Stomach (tissue), 9 donors: ENCODE data around the gene FXYD7. TPM values are rescaled to one million over a fixed set of nuclear protein-coding genes. Genes with fewer than 3 reads are reported as not detected.

Source experiments
- DNase-seq, 2 donors: peaks; one replicate each; pipeline versions ENCODE4 v3.0.0 to v3.0.0-alpha.2; 2013 to 2019
- H3K27ac ChIP-seq, 5 donors: fragments of 200-600 bp in 4 of 5; sonication (generic) in 4 of 5; one replicate each; pipeline ENCODE4 v1.5.1; 2013 to 2019; ENCODE audit warnings: mild to moderate bottlenecking in 1 of 5, moderate library complexity in 1 of 5
- H3K27me3 ChIP-seq, 3 donors: fragments of 200-600 bp; sonication (generic); one replicate each; pipeline ENCODE4 v1.5.1; 2017 to 2019; ENCODE audit warnings: mixed run types in 1 of 3
- H3K36me3 ChIP-seq, 4 donors: fragments of 200-600 bp; sonication (generic); 1 replicate in 3 of 4; 2 replicates in 1 of 4; pipeline ENCODE4 v1.5.1; 2016 to 2019
- H3K4me1 ChIP-seq, 4 donors: fragments of 200-600 bp; sonication (generic); one replicate each; pipeline ENCODE4 v1.5.1; 2016 to 2019
- H3K4me3 ChIP-seq, 4 donors: fragments of 200-600 bp; sonication (generic) in 3 of 4; one replicate each; pipeline ENCODE4 v1.5.1; 2016 to 2019; ENCODE audit warnings: mild to moderate bottlenecking in 1 of 4
- H3K9me3 ChIP-seq, 4 donors: fragments of 200-600 bp; sonication (generic); one replicate each; pipeline ENCODE4 v1.5.1; 2016 to 2019
- EP300 ChIP-seq: sonication (generic); formaldehyde crosslinking; IDR thresholded peaks from one replicate; pipeline ENCODE4 v1.6.1; 2017; ENCODE audit warnings: antibody characterized with exemption
- POLR2A ChIP-seq, 4 donors: fragments of 450-650 bp; IDR thresholded peaks; one replicate each; pipeline ENCODE4 v1.6.1; 2016; ENCODE audit warnings: antibody characterized with exemption in 4 of 4, control low read depth in 2 of 4, mild to moderate bottlenecking in 1 of 4, moderate library complexity in 1 of 4
- POLR2AphosphoS5 ChIP-seq, 3 donors: sonication (generic); formaldehyde crosslinking; IDR thresholded peaks; one replicate each; pipeline ENCODE4 v1.6.1; 2016; ENCODE audit warnings: antibody characterized with exemption in 3 of 3
- WGBS, 5 donors: extraction: QIAGEN DNeasy Blood & Tissue Kit in 3 of 5; methylation state at CpG; one replicate each; pipeline versions ENCODE4 v1.1.5 to v1.1.7; 2013 to 2018; 5-methylcytosine and 5-hydroxymethylcytosine counted together
- intact Hi-C: fragments of 100-400 bp; cut with DNase I; formaldehyde crosslinking; loops from one replicate; pipeline ENCODE4 v1.15.1; 2023; ENCODE audit warnings: low total_unique reads
- polyA plus RNA-seq, 3 donors: library from polyadenylated mRNA; stranded (reverse); fragments of 200-250 nt; gene quantifications; one replicate each; pipeline ENCODE4 v1.2.3, GENCODE V29; 2013
- total RNA-seq, 5 donors: library from RNA; depleted of rRNA; stranded (reverse); fragments of >200 nt; gene quantifications; one replicate each; pipeline versions ENCODE4 v1.1.0 to v1.2.3, GENCODE V29; 2014 to 2016
- TF ChIP-seq, protein P1 (sequence below), 7 experiments: fragments of 450-650 bp in 4 of 7; fragments of 200-600 bp in 3 of 7; sonication (generic) in 3 of 7; IDR thresholded peaks; one replicate each; pipeline ENCODE4 v1.5.1; 2016 to 2019; ENCODE audit warnings: antibody characterized with exemption in 7 of 7, control low read depth in 2 of 7, mild to moderate bottlenecking in 1 of 7
- donor health status: healthy with polysubstance abuse.
- donor health status: Bipolar disorder and iron deficiency.
- donor health status: healthy.

FXYD7 gene
- total and polyA plus RNA-seq, 8 donors = 0.55 to 2.6 TPM; not detected in 6

DNA sequence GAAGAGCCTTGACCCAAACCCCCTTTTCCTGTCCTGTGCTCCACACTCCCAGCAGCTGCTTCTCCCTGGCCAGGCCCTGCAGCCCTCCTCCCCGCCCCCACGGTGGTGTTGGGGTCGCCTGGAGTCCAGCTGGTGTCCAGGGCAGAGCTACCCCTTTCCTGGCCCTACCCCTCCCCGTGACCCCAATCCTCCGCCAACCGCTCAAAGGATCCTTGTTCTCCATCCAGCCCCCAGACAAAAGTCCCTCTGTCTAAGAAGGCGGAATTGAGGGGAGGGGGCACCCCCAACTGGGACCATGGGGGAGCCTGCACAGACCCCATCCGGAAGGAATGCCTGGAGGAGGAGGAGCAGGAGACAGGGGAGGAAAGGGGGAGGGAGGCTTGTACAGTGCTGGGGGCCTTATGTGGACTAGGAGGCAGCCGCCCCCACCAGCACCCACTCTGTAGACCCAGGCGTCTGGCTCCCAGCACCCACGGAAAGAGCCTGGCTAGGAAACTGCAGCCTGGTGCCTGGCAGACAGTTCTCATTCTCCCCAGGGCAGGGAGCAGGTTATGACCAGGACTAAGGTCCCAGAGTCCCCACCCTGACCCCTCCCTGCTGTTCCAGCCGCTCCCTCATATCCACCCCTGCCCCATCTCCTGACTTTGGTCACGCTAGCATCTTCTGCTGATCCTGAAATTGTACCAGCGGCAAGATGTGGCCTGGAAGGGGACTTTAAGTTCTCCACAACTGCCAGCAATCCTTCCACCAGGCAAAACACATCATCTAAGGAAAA, 27.7 kb upstream of the FXYD7 start, which contains the start of gene FXYD3:
Gene FXYD3, plus strand, starts transcription at position 647 of the 775 bp plus-strand sequence. CDS start 3,554 bp downstream, outside the sequence.
- peak within 1 kb of the TSS; percentile 42 to 59 (median 50) for H3K4me3 ChIP-seq
- peak within 1 kb of the TSS; percentile 87 to 95 (median 88) for H3K27ac ChIP-seq
- intact Hi-C loops = no loop called here
- 30 to 49% (median 34%) methylated on average over 13 to 14 of the region's 14 CpGs for WGBS, 5 donors
- no peak for TF ChIP-seq POLR2A (IDR thresholded peaks at IDR 0.05)
- no peak for TF ChIP-seq EP300
- peak in 1 of 3 donors; percentile 49 for TF ChIP-seq POLR2AphosphoS5 (IDR thresholded peaks at IDR 0.05)
- no peaks in the 10 kb centered on the region for H3K9me3 ChIP-seq
- H3K4me1 ChIP-seq = peaks cover 16 to 45% (median 20%) of the 10 kb centered on the region in 4 donors
- H3K27me3 ChIP-seq = peaks cover 0 to 9% (median 0%) of the 10 kb centered on the region in 3 donors
- peak; percentile 57 to 77 for DNase-seq
- H3K36me3 ChIP-seq = no peaks in the 10 kb centered on the region

GRCh38 chr19:35116072-35116801, 26.8 kb upstream of the FXYD7 start:
- H3K4me3 ChIP-seq = peak overlapping the region; percentile 42 to 59 (median 50)
- H3K36me3 ChIP-seq = peaks cover 0 to 5% (median 0%) of the 10 kb centered on the region in 4 donors
- peaks cover 16 to 54% (median 28%) of the 10 kb centered on the region in 4 donors for H3K4me1 ChIP-seq
- peak; percentile 85 to 90 for DNase-seq
- WGBS, 5 donors = 30 to 46% (median 37%) methylated on average over 13 of the region's 13 CpGs
- peak overlapping the region; percentile 87 to 95 (median 88) for H3K27ac ChIP-seq
- peaks cover 0 to 5% (median 0%) of the 10 kb centered on the region in 3 donors for H3K27me3 ChIP-seq
- no peaks in the 10 kb centered on the region for H3K9me3 ChIP-seq
- TF ChIP-seq, protein P1, sequence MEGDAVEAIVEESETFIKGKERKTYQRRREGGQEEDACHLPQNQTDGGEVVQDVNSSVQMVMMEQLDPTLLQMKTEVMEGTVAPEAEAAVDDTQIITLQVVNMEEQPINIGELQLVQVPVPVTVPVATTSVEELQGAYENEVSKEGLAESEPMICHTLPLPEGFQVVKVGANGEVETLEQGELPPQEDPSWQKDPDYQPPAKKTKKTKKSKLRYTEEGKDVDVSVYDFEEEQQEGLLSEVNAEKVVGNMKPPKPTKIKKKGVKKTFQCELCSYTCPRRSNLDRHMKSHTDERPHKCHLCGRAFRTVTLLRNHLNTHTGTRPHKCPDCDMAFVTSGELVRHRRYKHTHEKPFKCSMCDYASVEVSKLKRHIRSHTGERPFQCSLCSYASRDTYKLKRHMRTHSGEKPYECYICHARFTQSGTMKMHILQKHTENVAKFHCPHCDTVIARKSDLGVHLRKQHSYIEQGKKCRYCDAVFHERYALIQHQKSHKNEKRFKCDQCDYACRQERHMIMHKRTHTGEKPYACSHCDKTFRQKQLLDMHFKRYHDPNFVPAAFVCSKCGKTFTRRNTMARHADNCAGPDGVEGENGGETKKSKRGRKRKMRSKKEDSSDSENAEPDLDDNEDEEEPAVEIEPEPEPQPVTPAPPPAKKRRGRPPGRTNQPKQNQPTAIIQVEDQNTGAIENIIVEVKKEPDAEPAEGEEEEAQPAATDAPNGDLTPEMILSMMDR (IDR thresholded peaks at IDR 0.05) = no peak
- peak in 1 of 4 donors; percentile 32 for TF ChIP-seq POLR2A (IDR thresholded peaks at IDR 0.05)
- peak in 2 of 3 donors; percentile 67 to 85 for TF ChIP-seq POLR2AphosphoS5 (IDR thresholded peaks at IDR 0.05)
- TF ChIP-seq EP300 = no peak
- intact Hi-C loops = no loop called here

DNA sequence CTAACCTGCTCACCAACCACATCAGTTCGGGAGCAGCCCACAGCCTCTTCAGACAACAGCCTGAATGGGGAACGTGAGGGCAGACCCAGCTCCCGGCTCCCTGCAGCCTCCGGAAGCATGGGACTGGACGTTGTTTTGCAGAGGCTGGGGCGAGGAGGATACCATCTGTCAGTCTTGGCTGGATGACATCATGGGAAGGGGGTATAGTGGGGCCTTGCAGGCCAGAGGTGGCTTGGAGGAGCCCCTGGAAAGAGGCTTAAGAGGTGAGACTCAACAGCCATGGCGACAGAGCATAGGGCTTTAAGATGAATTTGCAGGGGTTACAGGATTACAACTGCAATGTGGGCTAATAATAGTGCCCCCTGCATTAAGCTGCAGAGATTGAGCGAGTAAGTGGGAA, 25.9 kb upstream of the FXYD7 start:
- intact Hi-C loops = no loop called here
- Histone ChIP-seq H3K4me1 (peaks cover 20 to 62% (median 34%) of the 10 kb centered on the region in 4 donors), H3K27ac (peak overlapping the region; percentile 87 to 95 (median 88)), H3K36me3 (peaks cover 0 to 12% (median 3%) of the 10 kb centered on the region in 4 donors), H3K27me3 (no peaks in the 10 kb centered on the region), H3K9me3 (no peaks in the 10 kb centered on the region), H3K4me3 (peak overlapping the region; percentile 42 to 59 (median 50))
- DNase-seq = peak in 1 of 2 donors; percentile 53
- TF ChIP-seq POLR2AphosphoS5 (IDR thresholded peaks at IDR 0.05) (no peak), EP300 (no peak), POLR2A (IDR thresholded peaks at IDR 0.05) (no peak)
- TF ChIP-seq, protein P1 (IDR thresholded peaks at IDR 0.05) = no peak
- WGBS, 5 donors = 15 to 52% (median 41%) methylated on average over 8 of the region's 8 CpGs

DNA sequence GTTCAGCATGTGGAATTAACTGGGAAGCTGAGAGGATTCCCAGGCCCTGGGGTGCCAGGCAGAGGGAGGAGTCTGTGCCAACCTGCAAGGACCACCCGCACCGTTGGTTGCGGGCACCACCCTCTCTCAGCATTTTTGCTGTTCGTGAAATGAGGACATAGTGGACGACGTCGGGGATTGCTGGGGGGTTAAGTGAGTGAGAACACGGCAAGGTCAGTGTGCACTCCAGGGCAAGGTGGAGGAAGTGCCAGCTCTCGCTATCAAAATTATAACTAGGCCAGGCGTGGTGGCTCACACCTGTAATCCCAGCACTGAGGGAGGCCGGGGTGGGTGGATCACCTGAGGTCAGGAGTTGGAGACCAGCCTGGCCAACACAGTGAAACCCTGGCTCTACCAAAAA, 25.3 kb upstream of the FXYD7 start:
- H3K4me1 ChIP-seq = peaks cover 26 to 69% (median 41%) of the 10 kb centered on the region in 4 donors
- peak overlapping the region; percentile 24 to 59 (median 49) for H3K4me3 ChIP-seq
- peak; percentile 61 to 74 for DNase-seq
- H3K36me3 ChIP-seq = peaks cover 0 to 17% (median 5%) of the 10 kb centered on the region in 4 donors
- intact Hi-C loops = no loop called here
- TF ChIP-seq EP300 (no peak), POLR2A (IDR thresholded peaks at IDR 0.05) (no peak), POLR2AphosphoS5 (IDR thresholded peaks at IDR 0.05) (peak in 2 of 3 donors; percentile 14 to 24)
- TF ChIP-seq, protein P1 (IDR thresholded peaks at IDR 0.05) = no peak
- H3K9me3 ChIP-seq = no peaks in the 10 kb centered on the region
- WGBS, 5 donors = 26 to 43% (median 39%) methylated on average over 11 of the region's 11 CpGs
- H3K27me3 ChIP-seq = no peaks in the 10 kb centered on the region
- H3K27ac ChIP-seq = peak overlapping the region; percentile 87 to 95 (median 88)
